LNCAP (cell line): ENCODE data around the gene BCL2.

Experiments
- CTCF ChIP-seq: fragments of 450-650 bp; IDR thresholded peaks from 2 replicates; pipeline ENCODE4 v1.5.1; 2017; ENCODE audit warnings: mild to moderate bottlenecking

The BCL2 gene

GRCh38 chr18:63292831-63293683 lies 26.5 kb downstream of the BCL2 start:
- no peak for TF ChIP-seq CTCF

GRCh38 chr18:63291278-63291677 lies 28.3 kb downstream of the BCL2 start:
- TF ChIP-seq CTCF = no peak

DNA sequence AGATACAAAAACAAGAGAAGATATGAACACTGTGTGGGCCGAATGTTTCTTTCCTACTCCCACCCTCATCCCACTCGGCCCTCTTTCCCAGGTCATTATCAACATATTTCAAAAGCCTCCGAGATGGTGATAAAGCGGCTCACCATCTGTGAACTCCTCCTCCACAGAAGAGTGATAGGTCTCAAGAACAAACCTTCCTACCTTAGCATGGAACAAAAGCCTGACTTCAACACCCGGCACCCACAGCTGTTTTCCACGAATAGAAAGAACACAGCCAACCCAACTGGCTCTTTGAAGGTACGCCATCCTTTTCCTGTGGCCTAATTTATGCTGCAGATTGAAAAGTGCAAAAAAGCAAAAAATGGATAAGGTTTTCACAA lies 28.8 kb downstream of the BCL2 start:
- no peak for TF ChIP-seq CTCF

DNA sequence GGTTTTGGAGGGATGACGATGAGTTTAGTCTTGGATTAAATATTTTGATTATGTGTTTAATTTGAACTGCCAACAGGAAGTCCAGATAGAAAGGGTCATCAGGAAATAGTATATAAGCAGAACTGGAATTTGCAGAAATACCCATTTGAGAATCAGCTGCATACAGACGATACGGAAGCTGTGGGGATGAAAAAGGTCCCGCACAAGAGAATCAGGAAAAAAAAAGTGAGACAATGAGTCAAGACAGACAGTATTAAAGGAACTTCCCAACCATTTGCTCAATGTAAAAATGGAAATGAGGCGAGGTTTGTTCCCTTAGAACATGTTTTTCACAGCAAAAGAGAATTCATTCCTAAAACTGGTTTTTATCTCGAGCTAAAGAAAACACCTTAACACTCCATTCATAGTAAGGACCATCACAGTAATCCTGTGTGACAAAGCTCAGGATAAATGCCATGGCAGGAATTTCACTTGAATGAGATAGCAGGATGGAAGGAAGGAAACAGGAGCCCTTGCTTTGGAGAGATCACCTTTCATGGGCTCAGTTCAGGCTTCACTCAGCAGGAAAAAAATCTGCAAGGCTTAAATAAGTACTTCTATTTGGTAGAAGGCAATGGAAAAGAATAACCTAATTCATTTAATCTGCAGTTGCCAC lies 29.3 kb downstream of the BCL2 start:
- TF ChIP-seq CTCF = no peak

- no peak for TF ChIP-seq CTCF
These were observed 31.3 kb downstream of the BCL2 start for GRCh38 chr18:63288311-63288710.

- TF ChIP-seq CTCF = no peak
These were observed 31.8 kb downstream of the BCL2 start for GRCh38 chr18:63287691-63288220.

DNA sequence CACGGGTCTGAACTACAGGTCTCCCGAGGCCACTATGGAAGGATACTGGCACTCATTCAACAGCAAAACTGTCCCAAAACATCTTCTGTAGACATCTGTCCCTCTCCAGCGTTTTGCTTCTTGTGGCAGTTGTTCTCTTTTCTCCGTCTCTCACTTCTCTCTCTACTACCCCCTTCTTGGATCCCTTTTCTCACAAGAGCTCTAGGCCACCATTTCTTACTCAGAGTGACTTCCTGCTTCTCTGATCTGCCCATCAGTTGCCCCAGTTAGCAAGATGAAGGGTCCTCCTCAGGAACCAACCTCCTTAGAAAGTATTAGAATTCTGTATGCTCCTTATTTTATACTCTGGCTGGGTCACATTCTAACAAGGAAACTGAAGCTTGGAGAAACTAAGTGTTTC lies 32.6 kb downstream of the BCL2 start:
- no peak for TF ChIP-seq CTCF
